HG03097 (cell line): ENCODE data around the gene KLHL41.

Experiments used
- ATAC-seq: cut with Tn5 transposase; IDR thresholded peaks from one replicate; pipeline ENCODE4 v1.9.1; 2021; ENCODE audit not compliant: unreplicated experiment, low FRiP score

Gene KLHL41

DNA sequence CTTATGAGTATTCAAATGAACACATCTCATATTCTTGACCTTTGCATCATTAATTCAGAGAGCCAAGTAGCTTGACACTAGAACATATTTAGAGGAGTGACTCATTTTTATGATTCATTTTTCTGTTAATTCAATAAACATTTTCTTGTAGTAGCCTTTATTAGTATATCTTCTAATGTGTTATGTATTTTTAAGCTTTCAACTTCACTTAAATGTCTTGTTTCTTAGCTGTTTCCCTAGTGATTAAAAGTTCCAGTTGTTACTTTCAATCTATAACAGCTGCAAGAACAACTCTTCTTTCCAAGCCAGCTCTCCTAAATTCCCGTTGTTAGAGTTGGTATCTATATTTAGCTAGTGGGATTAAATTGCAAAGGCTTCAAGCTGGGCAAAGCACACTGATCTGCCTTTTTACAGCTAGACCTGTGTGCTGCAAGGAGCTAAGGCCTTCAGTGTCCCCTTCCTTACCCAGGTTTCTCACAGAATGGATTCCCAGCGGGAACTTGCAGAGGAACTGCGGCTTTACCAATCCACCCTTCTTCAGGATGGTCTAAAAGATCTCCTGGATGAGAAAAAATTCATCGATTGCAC lies at the start of gene KLHL41:
TSS of gene KLHL41 (plus strand) at position 405 of the 588 bp plus-strand sequence. CDS start at position 482, 77 bp downstream.
- no peak for ATAC-seq

DNA sequence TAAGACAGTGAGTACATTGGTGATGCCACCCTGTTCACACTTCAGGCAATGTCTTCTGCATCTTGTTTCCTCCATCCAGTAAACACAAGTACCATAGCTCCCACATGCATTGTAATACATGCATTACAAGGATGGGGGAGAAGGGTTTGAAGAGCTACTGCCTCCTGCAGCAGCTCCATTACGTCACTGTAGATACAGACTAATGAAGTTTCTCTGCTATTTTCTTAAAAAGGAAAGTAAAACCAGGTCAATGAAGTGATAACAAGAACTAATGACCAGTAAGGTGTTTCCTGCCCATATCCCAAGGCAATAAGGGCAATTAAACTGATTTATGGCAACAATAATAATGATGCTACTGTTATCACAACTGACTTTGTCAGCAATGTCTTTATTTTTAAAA lies 48.4 kb upstream of the KLHL41 start:
- ATAC-seq = no peak

DNA sequence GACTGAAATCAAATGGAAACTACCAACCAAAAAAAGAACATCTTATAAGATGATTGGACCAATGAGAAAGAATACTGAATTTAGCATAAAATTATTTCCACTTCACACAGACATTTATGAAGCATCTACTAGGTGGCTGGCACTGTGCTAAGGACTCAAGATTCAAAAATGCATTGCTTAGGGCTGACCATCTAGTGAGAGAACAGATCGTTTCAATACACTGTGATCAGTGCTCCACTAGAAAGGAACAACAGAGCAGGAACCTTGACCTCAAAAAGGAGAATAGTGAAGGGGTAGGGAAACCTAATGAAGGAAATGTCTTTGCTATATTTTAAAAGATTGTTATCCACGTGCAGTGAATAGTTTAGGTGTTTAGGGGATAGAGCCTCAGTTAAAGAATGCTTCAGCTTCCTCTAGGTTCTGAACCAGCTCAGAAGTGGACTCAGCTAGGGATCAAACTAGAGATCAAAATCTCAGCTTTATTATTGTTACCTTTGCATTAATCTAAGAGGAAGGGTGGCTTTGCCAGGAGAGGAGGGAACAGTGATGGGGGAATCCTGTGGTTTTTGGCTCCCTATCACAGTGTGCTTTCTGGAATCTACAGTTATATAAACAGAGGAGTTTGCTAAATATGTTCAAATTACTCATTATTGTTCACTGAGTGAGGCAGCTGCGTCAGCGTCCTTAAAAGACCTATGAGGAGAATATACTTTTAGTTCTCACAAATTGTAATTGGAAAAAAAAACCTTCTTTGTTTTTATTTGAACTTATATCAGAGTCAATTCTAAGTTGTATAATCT lies 46.4 kb upstream of the KLHL41 start:
- ATAC-seq = no peak

DNA sequence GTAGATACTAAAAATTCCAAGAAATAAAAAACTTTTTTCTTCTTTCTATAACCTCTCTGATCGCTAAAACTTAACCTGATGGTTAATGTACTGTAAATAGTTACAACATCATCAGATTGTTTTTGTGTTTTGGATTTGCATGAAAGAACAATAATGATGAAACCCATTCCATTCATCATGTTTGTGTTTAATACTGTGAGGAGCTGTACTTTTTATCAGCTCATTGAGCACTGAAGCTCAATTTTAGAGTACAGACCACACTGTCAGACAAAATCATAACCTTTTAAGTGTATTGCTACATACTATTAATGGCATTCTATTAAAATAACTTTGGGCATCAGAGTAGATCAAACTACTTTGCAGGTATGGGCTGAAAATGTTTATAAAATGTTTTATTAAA lies 45.0 kb upstream of the KLHL41 start:
- no peak for ATAC-seq

DNA sequence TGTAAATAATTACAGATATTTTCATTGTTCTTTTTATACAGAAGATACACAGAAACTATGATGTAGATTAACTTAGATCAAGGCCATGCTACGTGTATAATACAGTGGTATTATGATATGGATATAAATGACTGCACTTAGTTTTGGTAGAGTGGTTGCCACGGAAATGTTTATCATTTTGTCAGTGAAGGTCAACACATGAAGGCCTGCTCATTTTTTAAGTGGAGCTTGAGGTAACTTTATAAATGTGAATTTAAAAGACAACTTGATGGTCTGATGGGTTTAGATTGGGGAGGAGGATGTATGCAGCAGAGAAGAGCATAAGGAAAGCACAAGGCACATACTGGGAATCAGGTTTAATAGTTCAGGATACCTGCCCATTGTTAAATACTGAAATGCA lies 44.6 kb upstream of the KLHL41 start:
- no peak for ATAC-seq

DNA sequence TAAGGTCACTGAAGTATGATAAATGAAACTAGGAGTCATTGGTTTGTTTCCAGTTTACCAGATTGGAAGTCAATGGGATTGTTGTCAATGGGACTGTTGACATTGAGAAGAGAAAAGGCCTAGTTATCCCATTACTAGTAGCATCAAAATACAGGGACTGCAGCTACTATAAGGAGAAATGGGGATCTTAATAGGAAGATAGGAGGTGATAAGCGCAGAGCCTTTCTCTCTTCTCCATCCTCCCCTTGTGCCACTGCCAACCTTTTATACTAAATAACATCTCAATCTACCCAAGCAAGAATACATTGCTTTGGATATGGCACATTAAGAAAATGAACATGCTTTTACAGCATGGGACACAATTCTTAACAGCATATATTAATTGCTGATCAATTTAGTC lies 40.7 kb upstream of the KLHL41 start:
- no peak for ATAC-seq

DNA sequence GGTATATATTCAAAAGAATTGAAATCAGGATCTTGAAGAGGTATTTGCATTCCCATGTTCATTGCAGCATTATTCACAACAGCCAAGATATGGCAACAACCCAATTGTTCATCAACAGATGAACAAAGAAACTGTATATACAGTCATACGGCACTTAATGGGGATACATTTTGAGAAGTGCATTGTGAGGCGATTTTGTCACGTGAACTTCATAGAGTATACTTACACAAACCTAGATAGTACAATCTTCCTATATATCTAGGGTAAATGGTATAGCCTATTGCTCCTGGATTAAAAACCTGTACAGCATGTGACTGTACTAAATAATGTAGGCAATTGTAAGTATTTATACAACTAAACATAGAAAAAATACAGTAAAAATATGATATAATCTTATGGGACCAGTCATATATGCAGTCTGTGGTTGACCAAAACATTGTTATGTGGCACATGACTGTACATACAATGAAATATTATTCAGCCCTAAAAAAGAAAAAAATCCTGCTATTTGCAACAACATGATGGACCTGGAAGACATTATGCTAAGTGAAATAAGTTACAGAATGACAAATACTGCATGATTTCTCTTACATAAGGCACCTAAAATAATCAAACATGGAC lies 39.4 kb upstream of the KLHL41 start:
- ATAC-seq = no peak

DNA sequence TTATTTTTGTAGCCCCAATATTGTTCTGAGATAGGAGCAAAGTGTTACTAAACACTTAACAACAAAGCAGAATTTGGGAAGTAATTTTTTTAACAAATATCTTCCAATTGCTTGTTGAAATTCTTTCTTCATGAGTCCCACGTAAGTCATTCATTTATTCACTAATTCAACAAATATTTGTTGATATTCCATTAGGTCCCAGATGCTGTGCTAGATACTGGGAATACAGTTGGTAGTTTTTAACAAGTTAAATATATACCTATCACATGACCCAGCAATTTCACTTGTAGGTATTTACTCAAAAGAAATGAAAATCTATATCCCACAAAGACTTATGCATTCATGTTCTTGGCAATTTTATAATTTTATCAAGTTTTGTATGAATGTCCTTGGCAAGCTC lies 37.3 kb upstream of the KLHL41 start:
- no peak for ATAC-seq

DNA sequence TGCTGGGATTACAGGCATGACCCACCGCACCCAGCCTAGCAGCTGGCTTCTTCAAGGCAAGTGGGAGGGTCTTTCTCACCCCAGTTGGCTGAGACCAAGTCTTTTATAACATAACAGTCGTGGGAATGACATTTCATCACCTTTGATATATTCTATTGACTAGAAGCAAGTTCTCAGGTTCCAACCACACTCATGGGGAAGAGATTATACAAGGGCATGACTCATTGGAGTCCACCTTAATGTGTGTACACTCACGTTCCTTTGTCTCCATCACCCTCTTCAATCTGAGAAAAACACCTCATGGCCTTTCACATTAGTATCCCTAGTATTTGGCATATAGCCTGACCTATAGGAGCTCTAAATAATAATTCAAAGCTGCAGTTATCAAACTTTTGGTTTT lies 33.0 kb upstream of the KLHL41 start:
- ATAC-seq = no peak

DNA sequence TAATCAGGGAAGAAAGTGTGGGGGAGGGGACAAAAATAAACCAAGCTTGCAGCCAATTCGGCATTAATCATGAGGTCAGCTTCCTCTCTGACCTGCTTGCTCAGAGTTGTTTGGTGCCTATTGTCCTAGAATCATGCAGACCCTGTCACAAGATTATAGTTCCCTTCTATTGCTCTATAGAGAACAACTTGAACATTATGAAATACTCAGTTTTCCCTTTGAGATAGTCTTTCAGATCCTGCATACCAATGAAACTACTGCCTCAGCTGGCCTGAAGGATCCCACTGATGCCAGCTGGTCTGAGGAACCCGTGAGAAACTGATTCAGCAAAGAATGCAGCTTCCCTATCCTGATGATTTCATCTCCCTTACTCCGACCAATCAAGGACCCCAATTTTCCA lies 31.2 kb upstream of the KLHL41 start:
- ATAC-seq = no peak

DNA sequence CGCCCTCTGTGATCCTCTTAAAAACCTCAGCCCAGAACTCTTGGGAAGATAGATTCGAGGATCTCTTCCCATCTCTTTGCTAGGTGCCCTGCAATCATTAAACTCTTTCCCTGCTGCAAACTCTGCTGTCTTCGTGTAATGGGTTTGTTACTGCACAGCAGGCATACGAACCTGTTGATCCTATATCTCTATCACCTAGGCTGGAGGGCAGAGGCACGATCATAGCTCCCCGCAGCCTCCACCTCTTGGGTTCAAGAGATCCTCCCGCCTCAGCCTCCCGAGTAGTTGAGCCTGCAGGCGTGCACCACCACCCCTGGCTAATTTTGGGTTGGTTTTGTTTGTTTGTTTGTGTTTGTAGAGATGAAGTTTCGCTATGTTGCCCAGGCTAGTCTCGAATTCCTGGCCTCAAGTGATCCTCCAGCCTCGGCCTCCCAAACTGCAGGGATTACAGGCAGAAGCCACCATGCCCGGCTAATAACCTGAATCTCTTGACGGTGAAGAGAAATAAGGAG lies 30.7 kb upstream of the KLHL41 start:
- ATAC-seq = no peak

DNA sequence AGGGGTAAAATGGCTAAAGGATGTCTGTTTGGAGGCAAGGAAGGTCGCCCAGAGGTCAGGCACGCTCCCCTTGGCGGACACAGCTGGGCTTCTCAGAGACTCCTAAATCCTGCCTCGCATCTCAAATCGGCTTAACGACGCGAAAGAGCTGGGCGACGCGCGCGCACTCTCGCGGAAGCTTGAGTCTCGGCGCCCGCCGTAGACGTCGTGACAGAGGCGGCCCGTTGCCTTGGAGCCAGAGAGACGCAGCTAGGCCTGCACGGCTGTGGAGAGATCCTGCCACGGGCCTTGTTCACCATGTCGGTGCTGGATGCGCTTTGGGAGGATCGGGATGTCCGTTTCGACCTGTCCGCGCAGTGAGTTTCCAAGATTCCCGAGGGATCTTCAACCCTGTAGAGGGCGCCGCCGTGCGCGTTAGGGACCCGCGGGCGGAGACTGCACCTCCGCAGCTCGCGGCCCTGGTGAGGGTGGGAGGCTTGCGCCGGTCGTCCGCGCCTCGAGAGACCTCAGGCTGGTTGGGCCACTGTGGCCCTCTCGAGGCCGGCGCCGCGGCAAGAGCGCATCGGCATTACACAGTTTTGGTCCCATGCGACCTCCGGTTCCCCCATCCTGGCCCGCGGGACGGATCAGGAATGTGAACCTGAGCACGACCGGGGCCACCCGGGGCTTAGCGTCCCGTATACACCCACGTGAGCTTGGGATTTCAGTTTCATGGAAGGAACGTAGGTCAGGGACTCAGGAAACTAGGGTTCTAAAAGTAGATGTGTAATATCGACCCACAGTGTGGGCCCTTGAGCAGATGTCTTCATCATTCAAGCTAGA lies 30.0 kb upstream of the KLHL41 start, which contains the start of gene BBS5:
TSS of gene BBS5 (plus strand) at position 238 of the 822 bp plus-strand sequence. CDS start at position 298, 60 bp downstream.
- ATAC-seq = peak; percentile 94

DNA sequence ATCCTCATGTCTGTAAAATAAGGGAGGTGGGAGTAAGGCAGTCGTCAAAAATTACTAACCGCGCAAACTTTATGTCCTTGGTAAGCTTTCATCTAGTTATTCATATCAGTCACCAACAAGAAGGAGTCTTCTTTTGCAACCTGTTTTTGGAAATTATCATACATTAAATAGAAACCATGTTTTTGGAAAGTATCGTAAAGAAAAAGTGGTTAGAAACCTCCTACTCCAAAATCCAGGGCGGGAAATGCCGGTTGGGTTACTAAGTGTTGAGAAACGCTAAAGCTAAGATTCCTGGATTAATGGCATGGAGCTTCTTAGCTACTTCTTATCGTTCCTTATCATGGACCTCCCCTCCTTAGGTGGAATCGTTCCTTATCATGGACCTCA lies 29.4 kb upstream of the KLHL41 start:
- ATAC-seq = no peak

DNA sequence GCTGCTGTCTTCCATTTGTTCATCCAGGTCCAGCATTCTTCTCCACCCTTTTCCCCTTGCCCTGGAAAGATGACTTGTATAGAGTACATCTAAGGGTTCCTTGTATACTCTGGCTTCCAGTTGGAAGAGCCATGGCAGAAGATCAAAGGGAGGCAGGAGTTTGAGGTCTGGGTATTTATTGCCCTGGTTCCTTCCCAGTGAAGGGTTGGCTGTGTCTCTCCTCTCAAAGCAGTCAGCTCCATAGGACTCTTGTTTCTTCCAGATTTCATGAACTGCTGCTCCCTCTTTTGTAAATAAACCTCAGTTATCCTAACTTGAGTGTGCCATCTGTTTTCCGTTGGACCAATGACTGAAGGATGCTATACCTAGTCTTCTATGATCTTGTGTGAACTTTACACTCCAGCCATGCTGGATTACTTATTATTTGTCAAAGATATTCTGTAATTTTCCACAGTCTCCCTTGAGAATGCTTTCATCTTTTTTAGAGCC lies 23.8 kb upstream of the KLHL41 start:
- ATAC-seq = no peak

DNA sequence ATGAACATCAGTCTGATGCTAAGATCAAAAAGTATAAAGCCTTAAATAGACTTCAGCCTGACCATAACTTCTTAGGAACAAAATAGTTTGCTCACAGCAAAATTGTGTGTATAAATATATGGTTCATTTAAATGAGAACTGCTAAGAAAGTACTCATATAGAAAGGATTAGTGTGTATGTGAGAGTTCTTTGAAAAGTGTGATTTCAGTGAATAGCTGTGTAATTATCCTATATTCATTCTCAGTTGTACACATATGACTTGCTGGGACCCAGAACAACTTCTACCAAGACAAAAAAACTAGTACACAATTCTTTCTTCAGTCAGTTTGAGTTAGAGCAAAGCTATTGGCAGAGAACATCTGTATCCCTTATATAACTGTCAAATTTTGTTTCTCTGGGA lies 23.0 kb upstream of the KLHL41 start:
- no peak for ATAC-seq

DNA sequence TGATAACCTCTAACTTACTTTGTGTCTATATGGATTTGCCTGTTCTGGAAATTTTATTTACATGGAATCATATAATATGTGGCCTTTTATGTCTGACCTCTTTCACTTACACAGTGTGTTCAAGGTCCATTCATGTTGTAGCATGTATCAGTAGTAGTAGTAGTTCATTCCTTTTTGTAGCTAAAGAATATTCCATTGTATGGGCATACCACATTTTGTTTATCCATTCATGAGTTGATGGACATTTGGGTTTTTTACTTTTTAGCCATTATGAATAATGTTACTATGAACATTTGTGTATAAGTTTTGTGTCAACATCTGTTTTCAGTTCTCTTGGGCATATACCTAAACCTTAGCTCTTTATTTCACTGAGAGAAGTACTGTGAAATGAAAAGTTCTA lies 18.7 kb upstream of the KLHL41 start:
- no peak for ATAC-seq

DNA sequence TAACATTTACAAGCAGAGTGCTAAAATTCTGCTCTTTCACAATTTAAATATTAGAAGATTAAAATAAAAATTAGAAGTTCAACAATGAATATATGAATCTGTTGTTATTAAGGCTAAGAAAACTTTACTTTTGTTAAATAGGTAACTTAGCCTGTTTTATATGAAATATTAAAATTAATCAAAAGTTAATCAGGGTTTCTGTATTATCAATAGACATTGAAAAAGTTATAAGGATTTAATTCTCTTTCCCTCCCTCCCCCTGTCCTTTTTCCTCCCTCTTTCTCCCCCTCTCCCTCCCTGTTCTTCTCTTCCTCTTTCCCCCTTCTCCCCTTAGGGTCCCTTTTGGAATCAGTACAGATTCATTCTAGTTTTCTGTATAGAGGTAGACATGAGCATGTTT lies 18.1 kb upstream of the KLHL41 start:
- no peak for ATAC-seq

DNA sequence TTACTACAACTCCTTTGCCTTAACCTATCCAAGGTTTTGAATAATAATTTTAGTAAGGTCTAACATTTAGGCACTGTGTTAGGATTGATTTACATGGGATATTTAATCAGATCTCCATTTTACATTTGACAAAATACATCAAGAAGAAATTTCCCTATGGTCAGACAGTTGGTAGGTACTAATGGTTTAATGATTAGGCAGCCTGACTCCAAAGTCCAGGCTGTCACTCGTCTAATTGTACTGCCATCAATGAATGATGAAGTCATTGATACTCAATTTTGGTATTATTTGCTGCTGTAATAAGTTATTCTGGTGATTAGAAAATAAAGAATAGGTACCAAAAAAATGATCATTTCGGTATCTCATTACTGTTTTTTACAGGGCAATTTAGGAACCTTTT lies 16.1 kb upstream of the KLHL41 start:
- no peak for ATAC-seq

DNA sequence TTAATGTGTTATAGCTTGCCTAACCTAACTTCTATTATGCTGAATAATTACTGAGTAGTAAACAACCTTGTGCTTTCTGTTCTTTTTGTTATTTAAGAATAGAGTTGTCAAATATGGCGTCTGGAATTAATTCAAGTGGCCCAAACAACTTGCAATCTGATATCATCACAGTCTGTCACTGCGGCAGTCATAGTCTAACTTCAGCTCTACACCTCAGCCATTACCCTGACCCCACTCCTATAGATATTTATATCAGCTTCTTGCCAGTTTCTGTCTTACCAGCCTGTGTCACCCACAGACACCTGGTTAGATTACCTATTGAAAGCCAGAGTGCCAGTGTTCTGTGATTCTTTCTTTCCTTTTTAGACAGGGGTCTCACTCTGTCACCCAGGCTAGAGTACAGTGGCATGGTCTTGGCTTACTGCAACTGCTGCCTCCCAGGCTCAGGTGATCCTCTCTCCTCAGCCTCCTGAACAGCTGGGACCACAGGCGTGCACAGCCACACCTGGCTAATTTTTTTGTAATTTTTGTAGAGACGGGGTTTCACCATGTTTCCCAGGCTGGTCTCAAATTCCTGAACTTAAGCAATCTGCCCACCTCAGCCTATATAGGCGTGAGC lies 14.1 kb upstream of the KLHL41 start:
- ATAC-seq = no peak

DNA sequence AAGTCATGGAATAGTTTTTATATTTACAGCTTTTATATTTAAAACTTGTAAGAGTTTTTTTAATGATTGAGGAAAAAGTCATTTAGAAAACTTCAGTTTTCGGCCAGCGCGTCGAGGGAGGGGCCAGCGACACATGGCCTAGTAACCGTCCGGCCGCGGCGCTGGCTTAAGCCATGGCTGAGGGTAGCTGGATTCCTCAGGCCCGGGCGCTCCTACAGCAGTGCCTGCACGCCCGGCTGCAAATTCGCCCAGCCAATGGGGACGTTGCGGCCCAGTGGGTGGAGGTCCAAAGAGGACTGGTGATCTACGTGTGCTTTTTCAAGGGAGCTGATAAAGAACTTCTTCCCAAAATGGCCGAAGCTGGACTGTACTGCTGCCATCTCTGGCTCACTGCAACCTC lies 4.9 kb upstream of the KLHL41 start:
- ATAC-seq = no peak
